GM23338 (cell line): ENCODE results near the gene SH2D5.

Experiments used
- EZH2 ChIP-seq: fragments of 200-600 bp; sonication (generic); IDR thresholded peaks from one replicate; pipeline ENCODE4 v1.8.0; 2017; ENCODE audit warnings: antibody characterized with exemption, mild to moderate bottlenecking, low read depth; ENCODE audit not compliant: unreplicated experiment
- POLR2AphosphoS5 ChIP-seq: IDR thresholded peaks from 2 replicates; pipeline ENCODE4 v1.6.1; 2016; ENCODE audit warnings: antibody characterized with exemption, low read depth
- TF ChIP-seq, protein P1 (sequence below), 2 experiments: fragments of 200-600 bp in 1 of 2; sonication (generic) in 1 of 2; conservative IDR thresholded peaks; 2 replicates each; pipeline versions ENCODE4 v1.5.1 to v1.6.1; 2016 to 2017; ENCODE audit warnings: antibody characterized with exemption in 2 of 2, low read depth in 2 of 2, mild to moderate bottlenecking in 2 of 2, moderate library complexity in 1 of 2

DNA sequence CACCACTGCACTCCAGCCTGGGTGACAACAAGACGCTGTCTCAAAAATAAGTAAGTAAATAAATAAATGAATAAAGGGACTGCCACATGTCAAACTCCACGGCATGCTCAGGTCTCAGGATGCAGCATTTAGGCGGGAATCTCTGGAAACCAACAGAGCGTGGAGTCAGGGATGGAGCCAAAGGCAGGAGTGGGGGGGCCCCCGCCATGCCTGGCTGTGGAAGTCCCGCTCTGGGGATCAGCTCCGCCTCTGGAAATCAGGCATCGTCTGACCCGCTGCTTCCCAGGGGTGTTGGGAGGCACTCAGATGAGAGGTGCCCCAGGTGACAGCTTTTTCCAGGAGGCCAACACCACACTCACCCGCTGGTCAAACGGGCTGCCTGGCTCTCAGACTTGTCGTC is 34.9 kb downstream of the SH2D5 start:
- TF ChIP-seq, protein P1, sequence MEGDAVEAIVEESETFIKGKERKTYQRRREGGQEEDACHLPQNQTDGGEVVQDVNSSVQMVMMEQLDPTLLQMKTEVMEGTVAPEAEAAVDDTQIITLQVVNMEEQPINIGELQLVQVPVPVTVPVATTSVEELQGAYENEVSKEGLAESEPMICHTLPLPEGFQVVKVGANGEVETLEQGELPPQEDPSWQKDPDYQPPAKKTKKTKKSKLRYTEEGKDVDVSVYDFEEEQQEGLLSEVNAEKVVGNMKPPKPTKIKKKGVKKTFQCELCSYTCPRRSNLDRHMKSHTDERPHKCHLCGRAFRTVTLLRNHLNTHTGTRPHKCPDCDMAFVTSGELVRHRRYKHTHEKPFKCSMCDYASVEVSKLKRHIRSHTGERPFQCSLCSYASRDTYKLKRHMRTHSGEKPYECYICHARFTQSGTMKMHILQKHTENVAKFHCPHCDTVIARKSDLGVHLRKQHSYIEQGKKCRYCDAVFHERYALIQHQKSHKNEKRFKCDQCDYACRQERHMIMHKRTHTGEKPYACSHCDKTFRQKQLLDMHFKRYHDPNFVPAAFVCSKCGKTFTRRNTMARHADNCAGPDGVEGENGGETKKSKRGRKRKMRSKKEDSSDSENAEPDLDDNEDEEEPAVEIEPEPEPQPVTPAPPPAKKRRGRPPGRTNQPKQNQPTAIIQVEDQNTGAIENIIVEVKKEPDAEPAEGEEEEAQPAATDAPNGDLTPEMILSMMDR (conservative IDR thresholded peaks at IDR 0.05; ENCODE audit: low read depth in 2 of 2): no peak
- TF ChIP-seq POLR2AphosphoS5: no peak
- no peak for TF ChIP-seq EZH2
